Activated CD8-positive, alpha-beta memory T cell treated with anti-CD3 and anti-CD28 coated beads for 24 hours (primary cell): ENCODE results near the gene FREY1.

Experiments
- DNase-seq: peaks from one replicate; pipeline ENCODE4 v3.0.0-alpha.2; 2020

Gene FREY1

GRCh38 chr11:45860348-45860747 is 46.7 kb downstream of the FREY1 start:
- DNase-seq, result no peak

GRCh38 chr11:45859661-45860140 is 47.4 kb downstream of the FREY1 start:
- DNase-seq, result no peak

- DNase-seq, result no peak
These were observed 48.2 kb downstream of the FREY1 start for GRCh38 chr11:45858751-45859398.

GRCh38 chr11:45857961-45858474 is 49.1 kb downstream of the FREY1 start:
- no peak for DNase-seq
